WERI-Rb-1 (cell line): ENCODE data around the gene SELENON.

Experiments
- DNase-seq: peaks from one replicate; pipeline ENCODE4 v3.0.0-alpha.2; 2020
- H3K27ac ChIP-seq: fragments of 250-450 bp; sonication (Bioruptor Pico); 2 replicates; pipeline ENCODE4 v1.5.1; 2020; ENCODE audit warnings: mild to moderate bottlenecking, moderate library complexity
- H3K27me3 ChIP-seq: fragments of 250-450 bp; sonication (Bioruptor Pico); 2 replicates; pipeline ENCODE4 v1.5.1; 2021; ENCODE audit warnings: mild to moderate bottlenecking, low read depth, moderate library complexity; ENCODE audit not compliant: insufficient read depth, severe bottlenecking
- H3K36me3 ChIP-seq: fragments of 250-450 bp; sonication (Bioruptor Pico); 2 replicates; pipeline ENCODE4 v1.5.1; 2020; ENCODE audit warnings: mild to moderate bottlenecking, moderate library complexity
- H3K4me3 ChIP-seq: 2 replicates; pipeline ENCODE4 v1.5.1; 2011; ENCODE audit warnings: low read depth, mild to moderate bottlenecking, control low read depth, low read length
- H3K9me3 ChIP-seq: fragments of 250-450 bp; sonication (Bioruptor Pico); 2 replicates; pipeline ENCODE4 v1.5.1; 2021; ENCODE audit warnings: mild to moderate bottlenecking, moderate library complexity; ENCODE audit not compliant: severe bottlenecking
- TF ChIP-seq, protein P1 (sequence below): IDR thresholded peaks from 2 replicates; pipeline ENCODE4 v1.5.1; 2011; ENCODE audit warnings: low read depth, mild to moderate bottlenecking, control low read depth, inconsistent platforms, low read length

SELENON gene

DNA sequence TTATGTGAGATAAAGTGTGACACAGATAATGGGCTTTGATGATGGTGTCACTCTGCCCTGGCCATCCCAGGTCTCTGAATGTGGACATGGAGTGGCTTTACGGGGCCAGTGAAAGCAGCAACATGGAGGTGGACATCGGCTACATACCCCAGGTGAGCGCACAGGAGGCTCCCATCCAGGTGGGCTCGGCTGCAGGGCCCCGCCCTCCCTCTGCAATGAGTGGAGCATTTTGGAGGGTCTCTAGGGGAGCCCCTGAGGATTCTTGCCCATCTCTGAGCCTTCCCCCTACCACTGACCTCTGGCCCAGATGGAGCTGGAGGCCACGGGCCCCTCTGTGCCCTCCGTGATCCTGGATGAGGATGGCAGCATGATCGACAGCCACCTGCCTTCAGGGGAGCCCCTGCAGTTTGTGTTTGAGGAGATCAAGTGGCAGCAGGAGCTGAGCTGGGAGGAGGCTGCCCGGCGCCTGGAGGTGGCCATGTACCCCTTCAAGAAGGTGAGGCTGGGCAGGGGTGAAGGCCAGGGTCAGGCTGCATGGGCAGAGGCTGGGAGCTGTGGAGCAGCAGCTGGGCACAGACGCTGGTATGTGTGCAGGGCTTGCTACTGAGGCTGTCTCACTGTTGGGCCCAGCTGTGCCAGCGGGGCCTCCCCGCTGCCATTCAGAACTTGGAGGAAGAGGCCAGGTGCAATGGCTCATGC, 11.5 kb downstream of the SELENON start:
- Histone ChIP-seq H3K9me3 (no peaks in the 10 kb centered on the region), H3K4me3 (no peak overlapping the region), H3K36me3 (peaks cover 20% of the 10 kb centered on the region), H3K27ac (no peak overlapping the region), H3K27me3 (no peaks in the 10 kb centered on the region)
- DNase-seq: no peak
- TF ChIP-seq, protein P1, sequence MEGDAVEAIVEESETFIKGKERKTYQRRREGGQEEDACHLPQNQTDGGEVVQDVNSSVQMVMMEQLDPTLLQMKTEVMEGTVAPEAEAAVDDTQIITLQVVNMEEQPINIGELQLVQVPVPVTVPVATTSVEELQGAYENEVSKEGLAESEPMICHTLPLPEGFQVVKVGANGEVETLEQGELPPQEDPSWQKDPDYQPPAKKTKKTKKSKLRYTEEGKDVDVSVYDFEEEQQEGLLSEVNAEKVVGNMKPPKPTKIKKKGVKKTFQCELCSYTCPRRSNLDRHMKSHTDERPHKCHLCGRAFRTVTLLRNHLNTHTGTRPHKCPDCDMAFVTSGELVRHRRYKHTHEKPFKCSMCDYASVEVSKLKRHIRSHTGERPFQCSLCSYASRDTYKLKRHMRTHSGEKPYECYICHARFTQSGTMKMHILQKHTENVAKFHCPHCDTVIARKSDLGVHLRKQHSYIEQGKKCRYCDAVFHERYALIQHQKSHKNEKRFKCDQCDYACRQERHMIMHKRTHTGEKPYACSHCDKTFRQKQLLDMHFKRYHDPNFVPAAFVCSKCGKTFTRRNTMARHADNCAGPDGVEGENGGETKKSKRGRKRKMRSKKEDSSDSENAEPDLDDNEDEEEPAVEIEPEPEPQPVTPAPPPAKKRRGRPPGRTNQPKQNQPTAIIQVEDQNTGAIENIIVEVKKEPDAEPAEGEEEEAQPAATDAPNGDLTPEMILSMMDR: no peak

DNA sequence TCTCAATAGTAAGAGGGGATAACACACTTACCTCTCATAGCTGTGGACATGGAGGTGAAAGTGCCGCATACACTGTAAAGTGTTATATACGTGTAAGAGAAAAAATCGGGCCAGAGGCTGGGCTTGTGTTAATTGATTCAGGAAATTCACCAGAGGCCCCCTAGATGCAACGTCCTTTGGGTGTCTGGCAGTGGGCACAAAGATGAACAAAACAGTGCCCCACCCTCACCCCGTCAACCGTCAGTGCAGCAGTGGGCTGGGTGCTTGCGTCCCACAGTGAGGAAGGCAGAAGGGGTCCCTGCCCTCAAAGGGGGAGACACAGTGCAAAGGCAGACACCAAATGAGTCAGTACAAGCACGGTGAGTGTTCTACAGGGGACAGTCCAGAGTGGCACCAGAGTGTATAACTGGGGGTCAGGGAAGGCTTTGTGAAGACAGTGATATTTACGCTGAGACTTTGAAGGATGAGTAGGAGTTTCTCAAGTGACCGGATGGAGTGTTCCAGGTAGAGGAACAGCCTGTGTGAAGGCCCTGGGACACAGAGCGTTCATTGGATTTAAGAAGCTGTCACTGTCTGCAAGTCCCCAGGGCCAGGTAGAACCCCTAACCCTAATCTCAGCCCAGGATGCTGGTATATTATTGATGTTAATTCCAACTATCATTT, 13.2 kb downstream of the SELENON start:
- Histone ChIP-seq H3K9me3 (no peaks in the 10 kb centered on the region), H3K36me3 (peaks cover 20% of the 10 kb centered on the region), H3K4me3 (no peak overlapping the region), H3K27me3 (no peaks in the 10 kb centered on the region), H3K27ac (no peak overlapping the region)
- no peak for DNase-seq
- TF ChIP-seq, protein P1: no peak

DNA sequence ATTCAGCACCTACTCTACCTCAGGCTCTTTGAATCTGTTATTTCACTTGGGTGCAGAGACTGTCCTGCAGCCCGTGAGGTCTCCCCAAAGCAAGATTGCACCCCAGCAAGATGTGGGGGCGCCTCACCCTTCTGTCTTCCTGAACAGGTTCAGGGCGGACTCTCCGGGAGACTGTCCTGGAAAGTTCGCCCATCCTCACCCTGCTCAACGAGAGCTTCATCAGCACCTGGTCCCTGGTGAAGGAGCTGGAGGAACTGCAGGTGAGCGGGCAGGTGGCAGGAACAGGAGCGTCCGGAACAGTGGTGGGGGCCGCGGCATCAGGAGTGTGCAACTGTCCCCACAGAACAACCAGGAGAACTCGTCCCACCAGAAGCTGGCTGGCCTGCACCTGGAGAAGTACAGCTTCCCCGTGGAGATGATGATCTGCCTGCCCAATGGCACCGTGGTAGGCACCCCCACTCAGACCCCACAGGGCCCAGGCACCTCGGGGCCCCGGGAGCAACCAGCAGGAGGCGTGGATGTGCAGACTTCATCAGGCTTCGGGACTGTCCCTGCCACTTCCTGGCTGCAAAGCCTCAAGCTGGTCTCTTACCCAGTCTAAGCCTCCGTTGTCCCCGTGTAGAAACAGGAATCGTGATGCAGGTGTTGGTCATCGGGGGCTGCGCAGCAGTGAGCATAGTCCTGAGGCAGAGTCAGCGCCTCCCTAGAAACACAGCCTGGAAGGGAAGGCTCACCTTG, 13.9 kb downstream of the SELENON start:
- DNase-seq: no peak
- no peak overlapping the region for H3K27ac ChIP-seq
- no peaks in the 10 kb centered on the region for H3K9me3 ChIP-seq
- H3K27me3 ChIP-seq: no peaks in the 10 kb centered on the region
- peaks cover 19% of the 10 kb centered on the region for H3K36me3 ChIP-seq
- H3K4me3 ChIP-seq: no peak overlapping the region
- TF ChIP-seq, protein P1: peak; percentile 26; the same call in 1 of the 2 replicates

DNA sequence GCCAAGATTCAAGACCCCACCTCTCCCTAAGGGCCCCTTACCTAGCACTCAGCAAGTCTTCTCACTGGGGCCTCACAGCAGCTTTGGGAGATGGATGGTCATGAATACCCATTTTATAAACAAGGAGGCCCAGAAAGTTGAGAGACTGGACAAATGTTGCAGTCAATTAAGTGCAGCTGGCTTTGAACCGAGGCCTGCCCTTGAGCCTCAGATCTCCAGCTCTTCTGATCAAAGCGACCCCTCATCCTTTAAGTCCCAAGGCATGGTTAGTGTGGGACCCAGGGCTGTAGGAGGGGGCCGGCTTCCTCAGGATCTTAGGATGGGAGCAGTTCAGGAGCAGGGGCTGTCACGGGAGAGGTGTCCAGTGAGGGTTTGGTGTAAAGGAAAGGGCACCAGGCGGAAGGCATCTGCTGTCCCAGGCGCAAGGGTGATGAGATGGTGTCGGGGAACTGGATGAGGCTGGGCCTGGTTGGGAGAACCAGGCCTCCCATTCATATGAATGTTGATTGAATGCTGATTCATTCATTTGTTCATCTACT, 14.6 kb downstream of the SELENON start:
- Histone ChIP-seq H3K4me3 (no peak overlapping the region), H3K36me3 (peaks cover 15% of the 10 kb centered on the region), H3K27me3 (no peaks in the 10 kb centered on the region), H3K9me3 (no peaks in the 10 kb centered on the region), H3K27ac (no peak overlapping the region)
- DNase-seq: no peak
- TF ChIP-seq, protein P1: no peak

DNA sequence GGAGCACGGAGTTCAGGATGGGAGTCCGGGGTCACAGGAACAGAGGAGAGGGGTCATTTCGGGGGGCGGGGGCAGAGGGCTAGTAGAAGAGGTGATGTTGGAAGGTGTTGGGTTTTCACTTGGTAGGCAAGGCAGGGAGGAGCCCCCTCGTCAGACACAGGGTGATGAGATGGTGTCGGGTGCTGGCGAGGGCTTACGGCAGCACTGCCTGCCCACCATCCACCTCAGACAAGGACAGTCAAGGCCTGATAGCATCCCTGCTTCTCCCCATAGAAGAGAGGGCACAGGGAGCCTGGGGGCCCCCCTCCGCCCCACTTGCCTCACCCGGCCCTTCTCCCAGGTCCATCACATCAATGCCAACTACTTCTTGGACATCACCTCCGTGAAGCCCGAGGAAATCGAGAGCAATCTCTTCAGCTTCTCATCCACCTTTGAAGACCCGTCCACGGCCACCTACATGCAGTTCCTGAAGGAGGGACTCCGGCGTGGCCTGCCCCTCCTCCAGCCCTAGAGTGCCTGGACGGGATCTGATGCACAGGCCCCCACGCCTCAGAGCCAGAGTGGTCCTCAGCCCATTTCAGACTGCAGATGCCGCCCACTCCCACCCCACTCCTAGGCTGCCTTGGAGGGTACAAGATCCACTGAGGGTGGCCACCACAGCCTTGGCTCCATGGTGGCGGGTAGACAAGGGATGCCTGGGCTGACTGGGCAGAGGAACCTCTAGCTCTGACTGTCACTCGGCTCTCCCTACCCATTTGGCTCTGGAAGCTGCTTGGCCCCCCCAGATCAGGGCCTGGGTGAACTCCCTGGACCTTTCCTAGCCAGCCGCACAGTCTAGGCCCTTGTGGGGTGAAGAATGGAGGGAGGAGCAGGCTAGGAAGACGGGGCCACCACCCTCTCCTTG, 15.5 kb downstream of the SELENON start:
- TF ChIP-seq, protein P1: no peak
- H3K36me3 ChIP-seq: peaks cover 7% of the 10 kb centered on the region
- H3K4me3 ChIP-seq: no peak overlapping the region
- no peaks in the 10 kb centered on the region for H3K27me3 ChIP-seq
- H3K9me3 ChIP-seq: no peaks in the 10 kb centered on the region
- no peak for DNase-seq
- no peak overlapping the region for H3K27ac ChIP-seq
